Liver (tissue), 3 donors: ENCODE results near the gene PRDM8.

ENCODE experiments used
- CTCF ChIP-seq: fragments of 150-350 bp; IDR thresholded peaks from 2 replicates; pipeline ENCODE4 v1.5.1; 2017; ENCODE audit warnings: improper control_type of control experiment, low read depth, low read length; ENCODE audit not compliant: missing input control
- GABPA ChIP-seq, 2 donors: IDR thresholded peaks in 1 of 2; conservative IDR thresholded peaks in 1 of 2; 2 replicates each; pipeline ENCODE4 v1.6.1; 2016; ENCODE audit warnings: antibody characterized with exemption in 2 of 2, mild to moderate bottlenecking in 1 of 2, moderate library complexity in 1 of 2
- RAD21 ChIP-seq, 2 donors: IDR thresholded peaks; 2 replicates each; pipeline ENCODE4 v1.6.1; 2016; ENCODE audit warnings: antibody characterized with exemption in 2 of 2, mild to moderate bottlenecking in 2 of 2
- TAF1 ChIP-seq: conservative IDR thresholded peaks from 2 replicates; pipeline ENCODE4 v1.6.1; 2016; ENCODE audit warnings: antibody characterized with exemption, mild to moderate bottlenecking
- donor health status: healthy.
- donor health status: healthy.

GRCh38 chr4:80195441-80196140 is 1.7 kb upstream of the PRDM8 start:
- TF ChIP-seq CTCF = no peak
- TF ChIP-seq GABPA (IDR thresholded peaks at IDR 0.05 in 1 of 2, conservative IDR thresholded peaks at IDR 0.05 in 1 of 2) = no peak
- TF ChIP-seq RAD21 (IDR thresholded peaks at IDR 0.05) = no peak
- TF ChIP-seq TAF1 = no peak
